Stimulated activated CD4-positive, alpha-beta T cell treated with anti-CD3 and anti-CD28 coated beads, Interleukin-12 subunit alpha, Interleukin-12 subunit beta, amount 100 ng/mL, for 48 hours (primary cell): ENCODE data around the gene CD28.

Experiments used
- DNase-seq, 3 donors: peaks; one replicate each; pipeline ENCODE4 v3.0.0-alpha.2; 2020; ENCODE audit warnings: low read depth in 2 of 3, low spot score in 1 of 3

The CD28 gene

GRCh38 chr2:203713381-203713780 is 6.9 kb downstream of the CD28 start:
- no peak for DNase-seq

DNA sequence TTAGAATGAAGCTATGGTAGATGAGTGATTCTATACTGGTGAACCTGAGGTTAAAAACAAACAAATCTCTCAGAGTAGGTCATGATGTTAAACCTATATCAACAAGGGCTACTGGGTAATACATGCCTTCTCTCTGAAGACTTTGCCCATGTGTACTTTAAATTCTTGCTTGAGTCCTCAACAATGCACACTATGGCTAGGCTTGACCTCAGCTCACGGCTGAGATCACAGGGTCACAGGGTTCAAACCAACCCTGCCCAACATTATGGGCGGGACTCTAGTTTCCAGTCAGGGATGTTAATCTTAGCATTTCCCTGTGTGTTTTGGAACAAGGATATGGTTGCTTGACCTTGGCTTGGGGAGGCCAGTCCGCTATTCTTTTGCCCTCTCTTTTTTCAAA is 7.7 kb downstream of the CD28 start:
- no peak for DNase-seq

GRCh38 chr2:203715744-203716143 is 9.3 kb downstream of the CD28 start:
- no peak for DNase-seq

GRCh38 chr2:203718087-203718486 is 11.6 kb downstream of the CD28 start:
- peak in 1 of 3 donors; percentile 52 for DNase-seq

DNA sequence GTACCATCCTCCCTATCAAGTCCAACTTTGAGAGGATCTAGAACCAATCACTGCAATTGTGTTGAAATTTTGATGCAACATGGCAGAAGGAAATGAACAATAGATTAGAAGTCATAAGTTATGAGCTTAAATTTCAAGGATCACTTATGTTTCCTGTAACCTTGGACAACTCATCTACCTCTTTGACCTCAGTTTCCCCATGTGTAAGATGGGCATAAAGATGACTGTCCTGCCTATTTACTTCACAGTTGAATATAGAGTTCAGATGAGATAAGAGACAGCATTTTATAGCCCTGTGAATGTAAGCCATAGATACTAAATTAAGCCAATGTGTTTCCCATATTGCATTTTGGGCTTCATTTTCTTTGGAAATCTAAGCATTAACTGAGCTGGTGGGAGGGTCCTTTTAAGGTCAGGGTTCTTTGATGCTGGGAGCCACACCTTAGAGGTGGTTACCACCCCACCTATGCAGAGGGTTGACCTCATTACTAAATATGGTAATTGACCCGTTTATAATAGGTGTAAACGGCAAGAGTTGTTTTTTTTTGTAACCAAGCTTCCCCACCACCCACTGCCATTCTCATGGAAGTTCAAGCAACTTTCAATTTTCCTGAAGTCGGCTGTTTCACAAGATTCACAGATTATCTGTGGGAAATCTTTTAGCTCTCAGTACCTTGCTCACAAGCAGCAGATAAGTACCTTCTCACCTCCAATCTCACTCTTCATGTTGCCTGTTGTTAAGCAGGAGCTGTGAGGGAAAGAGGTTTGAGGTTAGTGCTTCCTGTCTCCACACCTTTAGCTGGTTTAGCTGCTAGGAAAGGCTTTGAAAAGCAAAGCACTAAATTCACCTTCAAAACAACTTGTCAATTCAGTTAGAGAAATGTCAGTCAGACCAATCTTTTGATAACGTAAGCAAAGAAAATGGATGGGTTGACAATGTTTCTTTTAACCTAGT is 13.3 kb downstream of the CD28 start:
- DNase-seq, result no peak

- no peak for DNase-seq
Observed at GRCh38 chr2:203720915-203721672, 14.7 kb downstream of the CD28 start.

DNA sequence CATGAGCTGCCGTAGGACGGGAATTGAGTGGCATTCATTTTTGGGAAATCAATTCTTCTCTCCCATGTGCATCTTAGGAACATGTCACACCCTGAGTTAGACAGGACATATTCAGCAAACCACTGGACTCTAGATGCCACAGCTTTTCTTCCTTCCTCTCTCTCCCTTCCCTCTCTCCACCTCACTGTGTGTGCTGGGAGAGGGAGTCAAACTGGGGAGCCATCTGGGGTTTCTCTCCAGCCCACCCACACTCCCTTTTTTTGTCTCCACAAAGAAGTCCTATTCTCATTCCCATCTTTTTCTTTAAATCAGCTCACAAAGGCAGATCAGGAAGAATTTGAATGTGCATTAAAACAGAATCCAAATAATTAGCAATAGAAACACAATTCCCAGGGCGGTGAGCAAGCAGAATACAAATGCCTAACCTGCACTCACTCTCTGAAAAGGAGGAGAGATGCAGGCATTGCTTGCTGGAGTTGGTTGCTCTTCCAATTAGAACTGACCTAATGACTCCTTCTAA is 15.4 kb downstream of the CD28 start:
- no peak for DNase-seq

DNA sequence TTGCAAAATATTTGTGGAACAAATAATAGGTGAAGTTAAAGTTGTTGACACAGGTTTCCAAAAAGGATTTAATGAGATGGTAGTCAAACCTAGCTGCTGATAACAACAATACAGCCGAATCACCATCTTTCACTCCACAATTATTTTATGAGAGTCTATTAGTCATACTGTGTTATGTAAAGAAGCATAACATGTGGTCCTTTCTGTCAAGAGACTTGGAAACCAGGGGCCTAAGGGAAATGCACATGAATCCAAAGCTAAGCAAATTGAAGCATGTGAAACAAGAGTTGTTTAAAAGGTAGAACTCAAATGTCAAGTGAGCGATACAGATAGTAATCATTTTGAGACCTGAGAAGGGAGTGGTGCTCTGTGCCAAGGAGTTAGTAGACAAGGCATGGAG is 16.0 kb downstream of the CD28 start:
- DNase-seq, result no peak

GRCh38 chr2:203728321-203728720 is 21.9 kb downstream of the CD28 start:
- DNase-seq, result no peak

GRCh38 chr2:203730076-203730729 is 23.8 kb downstream of the CD28 start:
- no peak for DNase-seq

- DNase-seq, result no peak
Observed at GRCh38 chr2:203730883-203731282, 24.4 kb downstream of the CD28 start.

- DNase-seq, result no peak
Observed at GRCh38 chr2:203732092-203732952, 25.9 kb downstream of the CD28 start.

DNA sequence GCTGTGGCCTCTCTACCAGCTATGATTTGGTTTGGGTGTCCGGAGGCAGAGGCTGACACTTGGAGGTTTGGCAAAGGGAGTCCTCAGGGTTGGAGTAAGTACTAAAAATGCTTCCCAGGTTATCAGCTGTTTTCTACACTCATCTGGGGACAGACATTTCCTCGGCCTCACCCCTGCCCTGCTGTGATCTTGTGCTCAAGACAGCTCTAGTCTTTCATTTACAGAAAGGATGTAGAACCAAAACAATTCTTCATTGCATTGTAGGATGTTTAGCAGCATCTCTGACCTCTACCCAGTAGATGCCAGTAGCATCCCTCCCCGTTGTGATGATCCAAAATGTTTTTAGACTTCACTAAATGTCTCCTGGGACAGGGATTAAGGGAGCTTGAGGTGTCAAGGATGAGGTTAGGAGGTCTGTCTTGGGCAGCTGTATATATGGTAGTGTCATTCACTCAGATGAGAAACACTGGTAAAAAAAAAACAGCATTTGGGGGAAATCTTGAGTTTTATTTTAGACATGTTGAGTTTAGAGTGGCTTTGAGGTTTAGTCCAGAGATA is 26.6 kb downstream of the CD28 start:
- DNase-seq, result no peak

GRCh38 chr2:203733684-203734083 is 27.2 kb downstream of the CD28 start:
- no peak for DNase-seq

DNA sequence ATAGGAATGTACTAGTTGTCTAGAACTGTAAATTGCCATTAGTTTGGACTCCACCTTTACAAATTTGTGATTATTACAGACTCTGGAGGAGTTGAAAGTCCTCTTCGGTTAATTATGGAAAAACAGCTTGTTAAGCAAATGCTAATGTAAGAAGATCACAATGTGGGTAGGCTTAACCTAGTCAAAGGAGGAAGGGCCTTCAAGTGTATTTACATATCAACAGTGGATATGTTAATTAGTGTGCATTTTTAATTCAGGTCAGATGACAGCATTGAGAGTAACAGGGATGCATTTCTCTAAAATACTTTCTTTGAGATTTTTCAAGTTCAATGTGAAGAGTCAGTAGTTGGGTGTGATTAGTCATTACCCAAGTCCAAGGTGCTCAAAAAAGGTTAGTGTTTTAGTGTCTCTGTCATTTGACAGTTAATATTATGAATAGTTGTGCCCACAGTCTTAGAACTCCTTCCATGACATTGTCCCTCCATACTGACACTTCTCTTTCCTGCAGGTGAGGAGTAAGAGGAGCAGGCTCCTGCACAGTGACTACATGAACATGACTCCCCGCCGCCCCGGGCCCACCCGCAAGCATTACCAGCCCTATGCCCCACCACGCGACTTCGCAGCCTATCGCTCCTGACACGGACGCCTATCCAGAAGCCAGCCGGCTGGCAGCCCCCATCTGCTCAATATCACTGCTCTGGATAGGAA is 28.0 kb downstream of the CD28 start:
- DNase-seq, result no peak

DNA sequence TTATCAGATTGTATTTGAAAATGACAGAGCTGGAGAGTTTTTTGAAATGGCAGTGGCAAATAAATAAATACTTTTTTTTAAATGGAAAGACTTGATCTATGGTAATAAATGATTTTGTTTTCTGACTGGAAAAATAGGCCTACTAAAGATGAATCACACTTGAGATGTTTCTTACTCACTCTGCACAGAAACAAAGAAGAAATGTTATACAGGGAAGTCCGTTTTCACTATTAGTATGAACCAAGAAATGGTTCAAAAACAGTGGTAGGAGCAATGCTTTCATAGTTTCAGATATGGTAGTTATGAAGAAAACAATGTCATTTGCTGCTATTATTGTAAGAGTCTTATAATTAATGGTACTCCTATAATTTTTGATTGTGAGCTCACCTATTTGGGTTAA is 30.9 kb downstream of the CD28 start:
- no peak for DNase-seq

DNA sequence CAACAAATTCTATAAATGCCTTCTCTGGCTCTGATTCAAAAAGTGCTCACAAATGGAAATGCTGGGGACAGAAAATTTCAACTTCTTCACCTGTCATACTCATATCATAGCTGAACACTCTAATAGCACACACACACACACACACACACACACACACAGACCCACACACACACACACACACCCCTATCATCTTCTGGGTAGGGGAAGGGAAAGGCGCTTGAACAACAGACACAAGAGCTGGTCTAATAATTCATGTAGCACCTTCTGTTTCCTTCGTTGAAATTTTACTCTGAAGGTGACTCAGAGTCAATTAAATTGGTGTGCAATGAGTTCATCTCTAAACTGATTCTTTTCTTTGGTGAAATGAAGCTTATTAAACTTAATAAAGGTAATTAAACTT is 32.9 kb downstream of the CD28 start:
- no peak for DNase-seq

DNA sequence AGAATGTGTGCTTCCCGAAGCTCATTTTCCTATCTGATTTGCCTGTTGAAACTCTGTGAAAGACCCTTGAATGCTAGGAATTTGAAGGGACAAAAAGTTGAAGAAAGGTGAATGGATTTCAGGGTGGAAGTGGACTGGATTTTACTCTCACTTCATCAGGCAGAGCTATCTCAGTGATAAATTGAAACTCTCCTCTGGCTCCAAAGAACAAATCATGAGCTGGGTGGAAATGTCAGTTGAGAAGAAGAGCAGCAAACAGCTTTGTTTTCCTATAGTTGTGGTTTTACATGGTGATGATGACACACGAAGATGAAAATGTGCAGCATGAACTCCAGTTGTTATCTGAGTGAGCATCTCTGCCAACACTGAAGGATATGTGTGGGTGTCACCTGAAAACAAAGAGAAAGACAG is 34.4 kb downstream of the CD28 start:
- DNase-seq, result peak in 1 of 3 donors; percentile 56

DNA sequence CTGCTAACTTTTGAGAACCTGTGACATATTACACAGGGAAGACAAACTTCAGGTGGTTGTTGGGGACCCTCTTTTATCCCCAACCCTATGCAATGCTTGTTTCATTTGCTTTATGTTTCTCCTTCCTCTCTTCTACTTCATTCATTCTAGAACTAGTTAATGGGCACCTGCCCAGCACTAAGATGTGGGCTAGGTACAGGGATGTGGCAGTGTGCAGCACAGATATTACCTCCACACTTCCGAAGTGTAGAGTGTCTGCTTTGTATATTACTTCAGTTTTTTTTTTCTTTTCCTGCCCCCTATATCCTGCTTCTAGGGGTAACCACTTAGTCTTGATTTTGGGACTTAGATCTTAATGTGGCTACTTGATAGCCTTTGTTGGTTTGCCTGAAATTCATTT is 35.1 kb downstream of the CD28 start:
- no peak for DNase-seq
